GM19351 (cell line): ENCODE results near the gene HOXC10.

Experiments used
- ATAC-seq: cut with Tn5 transposase; IDR thresholded peaks from one replicate; pipeline ENCODE4 v1.9.1; 2021; ENCODE audit warnings: mild to moderate bottlenecking, moderate library complexity; ENCODE audit not compliant: unreplicated experiment

HOXC10 gene

DNA sequence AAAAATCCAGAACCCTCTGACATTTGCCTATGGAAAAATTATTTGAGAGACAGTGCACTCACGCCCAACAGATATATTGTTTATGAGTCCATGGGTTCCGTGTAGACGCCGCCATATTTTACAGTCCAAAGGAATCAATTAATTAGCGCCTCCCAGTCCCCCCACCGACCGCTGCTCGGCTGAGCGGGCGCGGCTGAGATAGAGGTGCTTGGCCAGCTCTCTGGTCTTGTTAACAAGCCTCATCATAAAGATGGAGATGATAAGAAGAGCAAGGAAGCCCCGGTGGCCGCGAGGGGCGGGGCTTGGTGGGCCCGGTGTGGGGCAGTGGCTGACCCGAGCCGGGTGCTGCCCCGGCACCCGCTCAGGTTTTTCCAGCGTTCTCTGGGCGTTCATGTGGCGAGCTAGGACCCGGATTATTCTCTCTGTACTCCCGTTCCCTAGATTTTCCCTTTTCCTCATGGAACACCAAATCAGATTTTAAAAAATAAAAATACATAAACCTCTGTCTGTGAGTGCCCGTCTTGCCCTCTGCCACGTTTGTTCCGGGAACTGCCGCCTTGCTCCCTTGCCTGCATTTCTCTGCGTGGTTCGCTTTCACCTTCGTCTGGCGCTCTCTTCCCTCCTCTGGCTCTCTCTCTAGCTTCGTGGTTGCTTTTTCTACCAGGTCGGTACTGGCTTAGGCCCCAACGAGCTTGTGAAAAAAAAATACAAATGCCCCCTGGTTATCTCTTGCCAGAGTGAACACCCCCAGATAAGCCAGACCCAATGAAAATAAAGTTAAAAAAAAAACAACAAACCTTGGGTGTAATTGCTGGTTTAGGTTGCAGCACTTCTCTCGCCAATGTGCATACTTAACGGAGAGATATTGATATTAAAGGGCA, 21.3 kb upstream of the HOXC10 start:
- ATAC-seq = no peak

DNA sequence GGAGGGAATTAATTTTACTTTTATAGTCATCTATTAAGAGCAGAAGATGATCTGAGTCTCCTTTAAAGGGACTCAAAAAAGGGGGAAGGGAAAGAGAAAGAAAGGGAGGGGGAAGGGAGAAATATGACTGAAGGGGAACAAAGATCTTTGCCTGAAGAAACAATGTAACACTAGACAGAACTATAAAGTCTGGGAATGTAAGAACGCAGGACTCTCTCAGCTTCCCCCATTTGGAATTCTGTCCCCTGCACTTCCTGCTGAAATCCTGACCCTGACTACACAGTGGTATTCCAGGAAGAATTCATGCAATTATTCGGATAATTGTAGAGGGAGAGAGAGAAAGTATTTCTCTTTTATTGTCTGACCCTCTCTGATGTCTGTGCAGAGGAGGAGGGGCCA, 20.6 kb upstream of the HOXC10 start:
- ATAC-seq = no peak

DNA sequence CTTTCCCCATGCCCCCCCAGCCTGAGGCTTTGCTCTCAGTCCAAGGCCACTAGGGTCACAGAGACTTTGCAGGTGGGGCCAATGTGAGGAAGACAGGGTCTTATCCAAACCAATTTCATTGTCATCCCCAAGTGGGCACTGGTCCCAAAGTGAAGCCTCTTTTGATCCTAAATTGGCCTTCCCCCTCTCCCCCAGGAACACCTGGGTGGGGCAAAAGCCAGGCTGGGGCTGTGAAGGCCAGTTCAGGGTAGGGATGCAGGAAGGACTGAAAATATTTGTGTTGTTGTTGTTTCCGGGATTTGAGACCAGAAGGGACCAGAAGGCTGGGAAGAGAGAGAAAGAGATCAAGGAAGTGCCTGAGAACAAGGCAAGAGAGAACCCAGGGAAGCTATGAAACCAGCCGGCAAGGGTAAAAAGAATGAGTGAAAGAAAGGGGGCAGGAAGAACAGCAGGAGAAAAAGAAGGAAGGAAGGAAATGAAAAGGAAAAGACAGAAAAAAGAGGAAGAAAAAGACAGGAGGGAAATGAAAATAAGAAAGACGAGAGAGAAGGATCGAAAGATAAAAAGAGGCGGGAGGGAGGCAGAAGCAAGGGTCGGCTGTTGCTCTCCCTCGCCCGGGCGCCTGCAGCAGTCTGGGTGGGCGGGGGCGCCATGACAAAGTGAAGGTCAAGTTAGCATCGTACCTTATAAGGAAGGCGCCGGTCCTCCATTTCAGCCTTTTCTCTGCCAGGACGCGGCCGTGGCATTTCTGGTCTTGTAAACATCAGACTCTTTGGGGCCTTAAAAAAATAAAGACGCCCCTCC, 19.5 kb upstream of the HOXC10 start:
- ATAC-seq = no peak

DNA sequence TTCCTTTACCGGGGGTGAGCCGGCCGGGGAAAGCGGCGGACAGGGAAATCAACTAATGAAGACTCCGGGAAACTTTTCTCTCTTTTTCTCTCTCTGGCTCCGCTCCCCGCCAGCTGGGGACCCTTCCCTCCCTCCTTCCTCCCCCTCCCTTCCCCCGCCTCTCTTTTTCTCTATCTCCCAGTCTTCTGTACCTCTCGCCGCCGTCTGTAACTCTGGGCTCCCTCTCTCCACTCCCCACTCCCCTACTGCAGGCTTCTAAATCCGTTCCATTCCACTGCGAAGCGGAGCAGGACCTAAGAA, 18.9 kb upstream of the HOXC10 start:
- no peak for ATAC-seq

DNA sequence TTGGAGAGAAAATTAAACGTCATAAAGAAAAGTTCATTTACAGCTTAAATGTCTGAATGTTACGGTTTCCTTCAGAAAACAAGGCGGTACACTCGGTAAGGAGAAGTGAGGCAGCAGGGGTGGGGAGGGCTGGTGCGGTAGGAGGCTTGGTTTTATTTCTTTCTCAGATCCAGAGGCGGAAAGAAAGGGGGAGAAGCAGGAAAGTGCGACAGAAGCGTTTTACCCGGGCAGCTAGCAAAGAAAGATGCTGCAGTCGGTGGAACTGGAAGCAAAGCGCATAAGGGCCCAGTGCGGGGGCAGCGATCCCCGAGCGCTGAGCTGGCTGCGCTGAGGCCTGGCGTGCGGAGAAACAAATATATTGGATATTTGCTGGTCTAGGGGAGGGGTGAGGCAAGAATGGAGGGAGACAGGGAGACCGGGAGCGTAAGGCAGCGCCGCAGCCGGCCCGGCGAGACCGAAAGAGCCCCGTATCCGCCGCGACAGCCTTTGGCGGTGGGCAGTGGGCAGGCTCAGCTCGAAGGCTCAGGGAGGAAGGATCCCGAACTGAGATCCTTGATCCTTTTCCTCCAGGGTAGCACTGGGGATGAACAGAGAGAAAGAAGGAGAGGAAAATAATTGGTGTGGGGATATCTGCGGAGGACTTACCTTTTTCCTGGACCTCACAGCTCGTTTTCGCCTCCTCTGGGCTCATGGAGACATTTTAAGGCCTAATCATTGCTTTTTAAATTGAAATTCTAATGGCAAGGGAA, 18.4 kb upstream of the HOXC10 start:
- ATAC-seq = no peak

DNA sequence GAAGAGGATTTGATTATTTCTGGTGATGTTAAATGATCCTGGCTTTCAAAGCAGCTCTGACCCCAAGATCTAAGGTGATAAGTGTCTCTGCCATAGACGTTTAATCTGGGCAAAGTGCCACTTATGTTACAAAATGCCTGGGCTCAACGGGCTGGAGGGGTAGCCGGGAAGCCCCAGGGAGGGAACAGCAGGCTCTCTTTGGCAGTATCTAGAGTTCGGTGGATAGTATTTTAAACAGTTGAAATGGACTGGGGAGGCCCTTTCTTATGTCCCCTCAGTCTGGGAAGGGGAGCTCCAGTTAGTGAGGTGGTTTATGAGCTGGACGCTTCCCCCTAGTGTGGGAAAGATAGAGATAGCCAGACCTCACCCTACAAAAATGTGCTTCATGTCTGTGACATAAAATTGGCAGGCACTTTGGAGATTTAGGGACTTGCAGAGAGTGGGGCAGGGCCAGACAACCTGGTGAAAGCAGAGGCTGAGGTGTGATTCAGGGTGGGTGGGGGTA, 17.5 kb upstream of the HOXC10 start:
- ATAC-seq = no peak

DNA sequence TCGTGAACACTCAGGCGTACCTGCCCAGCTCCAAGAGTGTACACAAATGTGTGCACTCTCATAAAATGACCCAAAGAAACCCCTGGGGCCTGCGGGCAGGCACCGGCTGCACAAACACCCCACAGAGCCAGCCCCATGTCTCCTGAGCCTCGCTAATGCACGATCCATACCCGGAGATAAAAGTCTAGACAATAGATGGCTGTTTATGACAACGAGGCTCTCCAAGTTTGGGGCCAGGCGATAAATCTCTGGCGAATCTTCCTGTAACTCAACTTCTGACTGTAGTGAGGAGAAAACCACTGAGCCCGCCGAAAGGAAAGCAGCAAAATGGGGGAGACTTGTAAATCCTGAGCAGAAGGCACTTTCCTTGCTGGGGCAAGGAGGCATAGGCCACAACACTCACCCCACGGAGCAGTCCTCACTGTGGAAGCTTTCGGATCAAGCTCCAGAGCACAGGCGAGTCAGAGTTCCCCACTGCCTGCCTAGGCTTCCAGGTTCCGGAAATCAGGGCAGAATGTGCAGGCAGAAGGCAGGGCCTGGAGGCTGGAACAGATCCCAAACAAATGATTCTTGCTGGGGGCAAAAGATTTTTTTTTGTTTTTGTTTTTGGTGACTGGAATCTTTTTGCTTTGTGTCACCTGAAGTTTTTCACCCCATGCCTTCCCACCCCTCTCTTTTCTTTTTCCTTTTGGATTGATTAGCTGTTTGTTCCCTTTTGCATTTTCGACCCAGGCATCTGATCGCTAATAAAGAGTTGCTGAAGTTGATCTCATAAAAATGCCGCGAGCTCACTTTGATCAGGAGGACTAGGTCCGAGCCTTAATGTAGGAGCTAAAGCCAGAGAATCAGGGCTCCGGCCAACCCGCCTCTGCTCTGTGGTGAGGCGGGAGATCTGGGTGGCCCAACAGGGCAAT, 16.5 kb upstream of the HOXC10 start:
- no peak for ATAC-seq

DNA sequence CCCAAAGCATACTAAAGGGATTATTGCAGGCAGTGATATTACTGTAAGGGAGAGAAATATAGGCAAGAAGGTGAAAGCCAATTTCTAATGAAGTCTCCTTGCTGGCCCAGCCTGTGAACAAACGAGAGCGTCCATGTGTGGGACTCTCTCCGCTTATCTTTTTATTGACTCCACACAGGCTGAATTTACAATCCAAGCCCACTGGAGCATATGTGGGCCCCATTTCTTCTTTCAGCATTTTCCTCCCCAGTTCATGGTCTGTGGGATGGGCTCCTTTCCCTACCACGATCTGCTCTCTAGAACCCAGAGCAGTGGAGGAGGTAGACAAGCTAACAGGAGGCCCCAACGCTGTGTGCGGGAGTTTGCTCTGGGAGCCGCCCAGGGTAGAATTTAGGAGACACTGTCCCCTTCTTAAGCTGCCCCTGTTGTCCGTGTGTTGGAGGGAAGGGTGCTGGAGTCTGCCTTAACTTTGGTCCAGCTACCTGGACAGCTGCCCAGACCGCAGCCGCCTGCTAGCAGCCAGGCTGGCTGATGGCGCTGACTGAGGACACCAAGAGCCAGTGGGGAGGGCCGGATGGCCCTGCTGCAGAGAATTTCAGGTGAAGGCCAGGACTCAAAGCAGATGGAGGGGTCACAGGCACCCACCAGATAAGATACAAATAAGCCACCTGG, 15.2 kb upstream of the HOXC10 start:
- ATAC-seq = no peak

DNA sequence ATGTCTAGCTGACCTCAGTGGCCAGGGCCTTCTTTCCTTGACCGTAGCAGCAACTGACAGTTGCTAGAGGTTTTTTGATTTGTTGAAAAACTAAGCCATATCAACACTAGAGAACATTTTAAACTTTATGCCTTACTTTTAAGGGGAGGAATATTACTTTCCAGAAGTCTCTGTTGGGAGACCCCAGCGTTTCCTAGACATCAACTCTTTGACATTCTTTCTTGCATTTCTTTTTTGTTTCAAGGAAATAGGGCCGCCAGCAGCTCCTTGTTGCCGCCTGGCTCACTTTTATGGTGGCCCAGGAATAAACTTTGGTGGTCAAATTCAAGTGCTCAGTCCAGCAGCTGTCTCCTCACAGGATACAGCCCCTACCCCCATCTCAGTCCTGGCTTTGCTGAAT, 14.5 kb upstream of the HOXC10 start:
- ATAC-seq = no peak

DNA sequence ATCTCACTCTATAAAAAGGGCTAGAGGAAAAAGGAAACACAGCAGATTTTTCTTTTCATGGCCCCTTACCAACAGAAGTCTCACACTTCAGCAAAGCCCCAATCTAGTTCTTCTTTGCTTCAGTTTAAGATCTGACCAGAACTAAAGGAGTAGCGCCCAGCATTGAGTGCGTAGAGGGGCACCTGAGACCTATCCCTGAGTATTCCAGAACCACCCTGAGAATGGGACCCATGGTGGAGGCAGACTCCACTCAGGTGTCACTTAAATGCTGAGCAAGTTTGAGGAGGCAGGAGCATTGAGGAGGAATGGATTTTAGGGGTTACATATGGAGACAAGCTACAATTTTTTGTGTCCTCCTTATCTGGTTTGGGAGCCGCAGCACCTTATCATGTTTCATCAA, 13.8 kb upstream of the HOXC10 start:
- ATAC-seq = no peak

DNA sequence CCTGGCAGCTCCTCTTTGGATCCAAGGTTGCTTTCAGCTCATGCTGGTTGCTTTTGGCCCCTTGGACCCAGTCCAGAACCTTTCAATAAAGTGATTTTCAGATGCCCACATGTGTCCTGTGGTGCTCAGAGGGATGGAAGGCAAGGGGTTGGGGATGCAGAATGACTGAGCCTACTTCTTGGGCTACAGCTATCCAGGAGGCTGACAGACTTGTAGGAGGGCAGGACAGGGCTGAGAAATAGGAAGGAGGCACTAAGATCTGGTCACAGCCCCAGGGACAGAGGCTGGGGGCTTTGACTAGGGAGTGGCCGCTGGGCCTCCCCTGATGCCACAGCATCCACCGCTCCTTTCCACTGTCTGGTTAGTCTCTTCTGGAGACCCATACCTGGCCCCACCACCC, 13.3 kb upstream of the HOXC10 start:
- no peak for ATAC-seq

DNA sequence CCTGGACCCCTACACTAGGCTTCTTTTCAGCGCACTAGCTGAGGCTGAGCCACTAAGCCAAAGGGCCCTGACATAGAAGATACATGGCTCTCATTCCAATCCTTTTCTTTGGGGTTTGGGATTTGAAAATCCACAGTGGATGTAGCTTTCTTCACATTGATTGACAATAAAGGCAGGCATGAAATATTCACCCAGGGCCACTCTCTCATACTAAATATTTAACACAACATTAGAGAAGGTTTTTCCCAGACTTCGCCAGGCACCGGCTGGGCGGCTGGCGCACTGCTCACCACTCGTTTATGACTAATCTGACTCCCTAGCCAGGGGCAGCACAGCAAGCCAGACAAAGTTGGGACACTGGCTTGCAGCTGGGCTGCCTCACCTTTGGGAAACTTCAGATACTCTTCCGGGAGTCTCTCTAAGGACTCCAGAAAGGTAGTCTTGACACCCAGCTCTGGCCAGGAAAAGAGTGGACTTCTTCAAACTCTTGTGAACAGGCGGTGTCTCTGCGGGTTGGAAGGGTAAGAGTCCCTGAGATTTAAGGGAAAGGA, 12.7 kb upstream of the HOXC10 start:
- no peak for ATAC-seq

DNA sequence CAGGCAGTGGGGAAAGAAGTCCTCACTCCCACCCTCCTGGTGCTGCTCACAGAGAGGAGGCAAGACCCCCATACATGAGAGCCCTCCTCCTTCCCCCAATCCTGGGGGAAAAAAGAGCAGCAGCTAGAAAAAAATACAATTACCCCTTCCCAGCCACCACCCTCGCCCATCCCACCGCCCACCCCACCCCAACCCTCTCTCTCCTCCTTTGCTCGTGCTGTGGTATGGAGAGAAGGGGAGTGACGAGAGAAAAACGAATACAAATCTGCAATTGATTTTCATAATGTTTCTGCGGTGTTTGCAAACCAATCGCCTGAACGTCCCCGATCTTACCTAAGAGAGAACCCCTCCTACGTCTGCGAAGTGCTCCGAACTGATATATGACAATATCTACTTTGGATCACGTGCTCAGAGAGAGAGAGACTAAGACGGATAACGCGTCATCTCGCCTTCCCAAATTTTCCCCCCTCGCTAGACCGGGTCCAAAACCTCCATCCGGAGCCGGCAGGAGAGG, 12.2 kb upstream of the HOXC10 start, which contains the start of gene HOXC11:
HOXC11 (plus strand) TSS at position 405 of the 514 bp plus-strand sequence. CDS start 116 bp downstream, outside the sequence.
- ATAC-seq = no peak

DNA sequence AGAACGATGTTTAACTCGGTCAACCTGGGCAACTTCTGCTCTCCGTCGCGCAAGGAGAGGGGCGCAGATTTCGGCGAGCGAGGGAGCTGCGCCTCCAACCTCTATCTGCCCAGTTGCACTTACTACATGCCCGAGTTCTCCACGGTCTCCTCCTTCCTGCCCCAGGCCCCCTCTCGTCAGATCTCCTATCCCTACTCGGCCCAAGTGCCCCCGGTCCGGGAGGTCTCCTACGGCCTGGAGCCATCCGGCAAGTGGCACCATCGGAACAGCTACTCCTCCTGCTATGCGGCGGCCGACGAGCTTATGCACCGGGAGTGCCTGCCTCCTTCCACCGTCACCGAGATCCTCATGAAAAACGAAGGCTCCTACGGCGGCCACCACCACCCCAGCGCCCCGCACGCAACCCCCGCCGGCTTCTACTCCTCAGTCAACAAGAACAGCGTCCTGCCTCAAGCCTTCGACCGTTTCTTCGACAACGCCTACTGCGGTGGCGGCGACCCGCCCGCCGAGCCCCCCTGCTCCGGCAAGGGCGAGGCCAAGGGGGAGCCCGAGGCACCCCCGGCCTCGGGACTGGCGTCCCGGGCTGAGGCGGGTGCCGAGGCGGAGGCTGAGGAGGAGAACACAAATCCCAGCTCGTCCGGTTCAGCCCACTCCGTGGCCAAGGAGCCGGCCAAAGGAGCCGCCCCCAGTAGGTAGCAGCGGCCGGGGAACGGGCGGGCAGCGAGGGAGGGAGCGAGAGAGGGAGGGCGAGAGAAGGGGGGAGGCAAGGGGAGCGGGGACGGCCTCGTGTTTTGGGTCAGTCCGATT, 11.5 kb upstream of the HOXC10 start:
- ATAC-seq = no peak

DNA sequence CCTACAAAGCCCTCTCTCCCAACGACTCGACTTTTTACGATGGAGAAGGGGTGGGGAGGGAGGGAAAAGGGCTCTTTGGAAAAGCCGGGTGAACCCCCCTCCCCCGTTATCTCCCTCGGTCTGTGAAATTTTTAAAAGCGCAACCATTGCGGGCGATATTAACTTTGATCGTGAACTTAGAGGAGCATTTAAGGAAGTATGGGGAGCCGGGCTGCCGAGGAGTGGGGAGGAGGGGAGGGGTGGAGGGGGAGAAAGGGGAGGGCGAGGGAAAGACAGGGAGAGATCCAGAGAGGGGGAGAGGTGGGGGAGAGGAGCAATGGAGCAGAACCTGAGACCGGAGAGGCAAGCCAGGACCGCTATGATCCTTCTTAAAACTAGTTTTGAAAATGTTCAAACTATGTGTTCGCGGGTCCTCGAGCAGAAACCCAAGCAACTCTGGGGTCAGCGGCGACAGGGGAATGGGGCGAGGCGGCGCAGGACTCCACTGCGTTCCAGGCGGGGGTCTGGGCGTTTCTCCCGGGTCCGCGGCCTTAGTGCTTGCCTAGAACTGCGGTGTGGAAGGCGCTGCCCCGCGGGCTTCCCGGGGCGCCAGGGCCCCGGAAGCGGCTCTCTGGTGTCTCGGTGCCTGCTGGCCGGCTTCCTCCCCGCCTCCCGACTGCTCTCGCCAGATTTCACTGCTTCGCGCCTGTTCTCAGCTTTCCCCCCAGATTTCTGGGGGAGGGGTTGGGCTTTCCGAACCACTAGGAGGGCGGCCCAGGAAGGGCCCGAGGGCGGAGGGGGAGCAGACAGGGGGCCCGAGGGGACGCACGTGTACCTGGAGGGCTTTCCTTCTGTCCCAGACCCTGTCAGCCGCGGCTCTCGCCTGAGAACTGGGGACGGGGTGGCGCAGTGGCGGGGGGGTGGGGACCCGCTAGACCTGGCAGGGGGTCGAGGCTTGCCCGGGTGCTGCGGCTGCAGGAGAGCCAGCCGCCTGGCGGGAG, 10.6 kb upstream of the HOXC10 start, which contains the start of gene HOTAIR:
HOTAIR (minus strand) TSS at position 871 of the 980 bp plus-strand sequence.
- no peak for ATAC-seq

DNA sequence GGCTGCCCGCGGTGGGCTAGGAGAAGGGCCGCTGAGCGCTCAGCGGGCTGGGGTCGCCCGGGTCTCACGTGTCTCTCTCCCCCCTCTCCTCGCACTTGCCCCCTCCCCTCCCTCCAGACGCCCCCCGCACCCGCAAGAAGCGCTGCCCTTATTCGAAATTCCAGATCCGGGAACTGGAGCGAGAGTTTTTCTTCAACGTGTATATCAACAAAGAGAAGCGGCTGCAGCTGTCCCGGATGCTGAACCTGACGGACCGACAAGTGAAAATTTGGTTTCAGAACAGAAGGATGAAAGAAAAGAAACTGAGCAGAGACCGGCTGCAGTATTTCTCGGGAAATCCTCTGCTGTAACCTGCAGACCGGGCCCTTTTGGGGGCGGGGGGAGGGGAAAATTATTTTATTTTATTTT, 9.9 kb upstream of the HOXC10 start:
- no peak for ATAC-seq
